GM06990 (cell line): ENCODE data around the gene KIF26B.

Experiments used
- DNase-seq: peaks from one replicate; pipeline ENCODE4 v3.0.0-alpha.2; 2011; ENCODE audit not compliant: insufficient read length; ENCODE audit errors: extremely low read depth
- H3K27me3 ChIP-seq: replicated peaks from 2 replicates; pipeline ENCODE4 v1.6.0; 2011; ENCODE audit warnings: low read length; ENCODE audit not compliant: control insufficient read depth, insufficient read depth
- H3K36me3 ChIP-seq: 2 replicates; pipeline ENCODE4 v1.5.1; 2011; ENCODE audit warnings: low read length; ENCODE audit not compliant: control insufficient read depth, insufficient read depth
- H3K4me3 ChIP-seq: replicated peaks from 2 replicates; pipeline ENCODE4 v1.5.1; 2011; ENCODE audit warnings: low read depth, mild to moderate bottlenecking, control low read depth, low read length
- CTCF ChIP-seq: IDR thresholded peaks from 2 replicates; pipeline ENCODE4 v1.5.1; 2011; ENCODE audit warnings: low read length, control low read depth, mild to moderate bottlenecking, inconsistent platforms; ENCODE audit not compliant: insufficient read depth, poor library complexity, severe bottlenecking

The KIF26B gene

DNA sequence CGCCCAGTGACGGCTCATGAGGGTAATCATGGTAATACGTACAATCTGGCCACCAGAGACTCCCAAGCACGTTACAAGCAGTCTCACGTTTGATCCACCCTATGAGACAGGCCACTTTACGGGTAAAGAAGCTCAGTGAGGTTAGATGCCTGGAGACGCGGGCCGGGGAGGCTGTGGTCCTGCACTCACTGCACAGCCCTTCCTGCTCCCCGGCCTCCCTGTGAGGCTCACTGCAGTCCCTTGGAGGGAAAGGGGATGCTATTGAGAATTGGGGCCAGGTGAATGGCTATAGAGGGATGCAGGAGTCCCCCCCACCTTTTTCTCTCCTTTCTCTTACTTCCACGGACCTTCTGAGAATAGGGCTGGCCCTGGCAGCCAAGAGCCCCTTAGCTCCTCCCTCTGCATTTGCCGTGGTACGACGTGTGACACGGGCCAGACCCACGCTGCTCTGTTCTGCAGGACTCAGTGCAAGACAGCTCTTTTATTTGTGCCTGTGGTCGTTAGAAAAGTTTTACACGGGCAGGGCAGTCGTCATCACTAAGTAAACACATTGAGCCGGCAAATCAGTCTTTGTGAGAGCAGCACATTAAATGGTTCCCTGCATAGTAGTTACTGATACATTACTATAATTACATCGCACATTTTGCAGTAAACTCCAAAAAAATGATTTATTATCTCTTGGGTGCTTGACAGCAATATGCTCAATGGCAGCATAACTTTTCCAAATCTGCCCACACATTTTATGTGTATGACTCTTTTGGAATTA lies 18.8 kb downstream of the KIF26B start:
- H3K27me3 ChIP-seq = no peaks in the 10 kb centered on the region
- DNase-seq = no peak
- H3K36me3 ChIP-seq = no peaks in the 10 kb centered on the region
- TF ChIP-seq CTCF = no peak
- H3K4me3 ChIP-seq = no peak overlapping the region

GRCh38 chr1:245177071-245177900 lies 22.5 kb downstream of the KIF26B start:
- Histone ChIP-seq H3K36me3 (no peaks in the 10 kb centered on the region), H3K27me3 (no peaks in the 10 kb centered on the region), H3K4me3 (no peak overlapping the region)
- DNase-seq = no peak
- no peak for TF ChIP-seq CTCF

DNA sequence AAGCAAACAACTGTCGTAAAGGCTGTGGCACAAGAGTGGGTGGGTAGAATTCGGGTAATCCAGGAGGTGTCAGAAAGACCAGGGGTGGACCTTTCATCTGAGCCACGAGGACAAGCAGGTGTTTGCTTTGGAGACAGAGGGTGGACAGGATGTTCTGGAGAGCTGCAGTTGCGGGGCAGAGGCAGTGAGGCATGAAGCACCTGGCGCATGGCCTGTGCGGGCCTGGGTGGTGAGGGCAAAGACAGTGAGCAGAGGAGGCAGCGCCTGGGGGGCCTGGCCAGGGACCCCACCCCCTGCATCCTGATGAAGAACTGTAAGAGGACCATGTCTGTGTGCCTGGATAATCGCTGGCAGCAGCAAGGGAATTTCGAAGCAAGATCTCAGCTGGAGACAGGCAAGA lies 24.9 kb downstream of the KIF26B start:
- no peak for DNase-seq
- H3K4me3 ChIP-seq = no peak overlapping the region
- no peak for TF ChIP-seq CTCF
- H3K36me3 ChIP-seq = no peaks in the 10 kb centered on the region
- H3K27me3 ChIP-seq = no peaks in the 10 kb centered on the region

- Histone ChIP-seq H3K36me3 (no peaks in the 10 kb centered on the region), H3K4me3 (no peak overlapping the region), H3K27me3 (no peaks in the 10 kb centered on the region)
- DNase-seq = no peak
- no peak for TF ChIP-seq CTCF
Measured at GRCh38 chr1:245180496-245181157, 25.8 kb downstream of the KIF26B start.

GRCh38 chr1:245181158-245181517 lies 26.4 kb downstream of the KIF26B start:
- DNase-seq = no peak
- no peaks in the 10 kb centered on the region for H3K27me3 ChIP-seq

More at GRCh38 chr1:245181158-245181517, 26.4 kb downstream of the KIF26B start:
- Histone ChIP-seq H3K4me3 (no peak overlapping the region), H3K36me3 (no peaks in the 10 kb centered on the region)
- TF ChIP-seq CTCF = no peak
